ENCODE data around the gene HLA-DOB. TPM values are rescaled to one million over a fixed set of nuclear protein-coding genes. Genes with fewer than 3 reads are reported as not detected.

The HLA-DOB gene
- total and polyA plus RNA-seq, 5 experiments from 2014 or later, result 0.43 to 5.6 (median 2.3) TPM; not detected in 1

DNA sequence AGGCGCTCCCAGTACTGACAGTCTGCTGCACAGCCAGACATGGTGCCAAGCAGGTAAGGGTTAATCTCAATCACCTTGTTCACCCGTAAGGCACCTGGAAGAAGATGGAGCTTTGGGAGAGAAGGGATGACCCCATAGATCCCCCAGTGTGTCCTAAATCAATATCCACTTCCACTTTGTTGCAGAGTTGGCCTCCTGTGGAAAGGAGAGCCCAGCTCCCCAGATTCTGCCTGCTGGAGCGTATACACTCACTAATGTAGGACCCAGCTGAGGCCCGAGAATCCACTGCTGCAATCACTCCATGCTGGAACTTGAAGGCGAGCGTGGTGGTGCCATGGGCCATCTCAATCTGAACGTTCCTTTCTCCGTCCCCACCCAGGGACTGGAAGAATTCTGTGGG, 25.9 kb upstream of the HLA-DOB start:
- peak overlapping the region; percentile 92 to 100 (median 98) for H3K4me3 Mint-ChIP-seq
- ATAC-seq (no peak), DNase-seq (no peak)
- peaks cover 41 to 83% (median 72%) of the 10 kb centered on the region in 4 donors for H3K4me1 Mint-ChIP-seq
- peak overlapping the region; percentile 98 to 100 (median 100) for H3K27ac Mint-ChIP-seq
- peaks cover 31 to 64% (median 53%) of the 10 kb centered on the region in 3 donors for H3K36me3 Mint-ChIP-seq
- no peaks in the 10 kb centered on the region for H3K27me3 Mint-ChIP-seq
- POLR2A ChIA-PET, result interaction anchor here (0.5 to 10.6 kb wide), 7 partner anchors 8 to 647 kb away, joined by 3 to 743 read pairs (median 15); partner anchors contain the start of genes BRD2, HLA-DMA, PSMB9 and TAP1
- H3K9me3 Mint-ChIP-seq, result no peaks in the 10 kb centered on the region

- H3K9me3 Mint-ChIP-seq, result no peaks in the 10 kb centered on the region
- POLR2A ChIA-PET, result interaction anchor here (0.5 to 10.6 kb wide), 7 partner anchors 8 to 647 kb away, joined by 3 to 743 read pairs (median 15); partner anchors contain the start of genes BRD2, PSMB9 and TAP1
- H3K27ac Mint-ChIP-seq, result peak overlapping the region; percentile 71 to 100 (median 99)
- H3K4me1 Mint-ChIP-seq, result peaks cover 40 to 83% (median 72%) of the 10 kb centered on the region in 4 donors
- peaks cover 27 to 61% (median 48%) of the 10 kb centered on the region in 3 donors for H3K36me3 Mint-ChIP-seq
- DNase-seq, result no peak
- H3K27me3 Mint-ChIP-seq, result no peaks in the 10 kb centered on the region
- no peak for ATAC-seq
- peak overlapping the region; percentile 92 to 100 (median 98) for H3K4me3 Mint-ChIP-seq
Observed at GRCh38 chr6:32842021-32842650, 25.3 kb upstream of the HLA-DOB start.

DNA sequence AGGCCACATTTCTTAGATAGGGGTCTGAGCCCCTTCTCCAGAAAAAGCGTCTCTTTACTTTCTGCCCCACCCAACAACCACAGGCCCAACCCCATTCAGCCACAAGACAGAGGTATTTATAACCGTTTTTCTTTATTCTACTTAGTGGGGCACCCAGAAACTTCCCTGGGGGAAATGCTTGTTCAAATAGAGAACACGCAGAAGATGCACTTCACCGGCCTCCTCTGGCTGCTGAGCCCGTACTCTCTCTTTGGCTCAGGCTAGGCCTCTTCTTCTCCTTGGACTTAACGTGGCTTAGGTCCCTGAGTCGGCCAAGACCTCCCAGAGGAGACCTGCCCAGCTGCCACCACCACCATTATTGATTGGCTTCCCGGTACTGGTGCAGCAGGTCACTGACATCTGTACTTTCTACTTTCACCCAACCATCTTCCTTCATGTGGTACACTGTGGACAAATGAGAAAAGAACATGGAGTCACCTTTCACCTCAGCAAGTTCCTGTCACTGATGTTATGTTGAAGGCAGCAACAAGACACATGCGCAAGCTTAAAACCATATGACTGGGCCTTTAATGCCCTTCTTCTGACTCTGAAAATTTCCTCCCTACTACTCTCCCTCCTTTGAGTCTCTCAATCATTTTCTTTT, 23.9 kb upstream of the HLA-DOB start:
- Mint-ChIP-seq H3K4me3 (peak overlapping the region; percentile 41 to 99 (median 94)), H3K4me1 (peaks cover 46 to 83% (median 74%) of the 10 kb centered on the region in 4 donors), H3K36me3 (peaks cover 22 to 60% (median 34%) of the 10 kb centered on the region in 3 donors), H3K27me3 (no peaks in the 10 kb centered on the region), H3K27ac (peak overlapping the region; percentile 87 to 100 (median 98)), H3K9me3 (no peaks in the 10 kb centered on the region)
- DNase-seq, result peak in 6 of 10 donors; percentile 35 to 56 (median 41)
- POLR2A ChIA-PET, result interaction anchor here (0.6 to 10.6 kb wide), 6 partner anchors 10 to 569 kb away, joined by 3 to 743 read pairs (median 94); partner anchors contain the start of genes BRD2, PSMB9 and TAP1
- ATAC-seq, result no peak

- peaks cover 11 to 63% (median 25%) of the 10 kb centered on the region in 3 donors for H3K36me3 Mint-ChIP-seq
- H3K27ac Mint-ChIP-seq, result peak overlapping the region in 9 of 10 donors; percentile 89 to 100 (median 98)
- H3K9me3 Mint-ChIP-seq, result no peaks in the 10 kb centered on the region
- peak overlapping the region in 5 of 10 donors; percentile 24 to 99 (median 91) for H3K4me3 Mint-ChIP-seq
- H3K27me3 Mint-ChIP-seq, result no peaks in the 10 kb centered on the region
- DNase-seq (no peak), ATAC-seq (no peak)
- POLR2A ChIA-PET, result interaction anchor here (0.6 to 10.6 kb wide), 11 partner anchors 11 to 410 kb away, joined by 3 to 743 read pairs (median 11); partner anchors contain the start of genes BRD2, PSMB9 and TAP1
- peaks cover 48 to 85% (median 83%) of the 10 kb centered on the region in 4 donors for H3K4me1 Mint-ChIP-seq
Observed at GRCh38 chr6:32839356-32839755, 22.6 kb upstream of the HLA-DOB start.

DNA sequence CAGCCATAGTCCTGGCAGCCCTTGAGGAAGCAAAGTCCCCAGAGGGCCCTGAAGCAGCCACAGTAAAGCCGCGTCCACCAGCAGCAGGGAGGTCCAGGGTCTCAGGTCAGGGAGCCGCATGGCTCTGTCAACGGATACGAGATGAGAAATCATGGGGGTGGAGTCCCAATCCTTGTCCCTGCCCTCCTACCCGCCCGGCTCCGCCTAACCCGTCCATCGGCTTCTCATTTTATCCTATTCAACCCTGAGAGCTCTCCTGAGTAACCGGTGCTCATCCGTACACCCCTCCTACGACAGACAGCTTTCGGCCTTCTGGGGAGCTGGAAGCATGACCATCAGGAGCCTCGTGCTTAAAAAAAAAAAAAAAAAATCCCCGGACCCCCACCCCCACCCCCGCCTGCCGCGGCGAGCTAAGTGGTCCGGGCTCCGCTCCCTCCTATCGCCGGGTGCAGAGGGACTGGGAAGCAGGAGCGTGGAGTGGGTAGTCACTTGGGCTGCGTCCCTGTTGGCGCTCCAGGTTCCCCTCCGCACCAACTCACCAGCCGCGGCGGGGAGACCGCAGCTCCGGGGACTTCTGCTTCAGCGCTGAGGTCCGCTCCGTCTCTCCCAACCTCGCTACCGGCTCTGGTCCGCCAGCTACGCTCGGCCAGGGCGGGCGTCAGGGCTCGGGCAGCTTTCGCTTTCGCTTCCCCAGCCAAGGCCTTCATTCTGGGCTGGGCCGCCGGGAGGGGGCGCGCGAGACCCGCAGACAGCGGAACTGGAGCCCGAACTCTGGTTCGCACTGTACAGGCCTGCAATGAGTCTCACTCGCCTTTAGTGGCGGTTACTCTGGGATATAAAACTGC, 21.5 kb upstream of the HLA-DOB start, which contains the start of gene TAP2:
Gene TAP2 (minus strand): TSS at position 626 of the 845 bp plus-strand sequence. CDS start 506 bp downstream, at position 120.
- DNase-seq (peak; percentile 92 to 99 (median 97)), ATAC-seq (peak; percentile 87 to 93)
- Mint-ChIP-seq H3K4me1 (peaks cover 46 to 92% (median 89%) of the 10 kb centered on the region in 4 donors), H3K4me3 (peak within 1 kb of the TSS; percentile 75 to 99 (median 94)), H3K27ac (peak within 1 kb of the TSS; percentile 84 to 100 (median 98)), H3K9me3 (no peaks in the 10 kb centered on the region), H3K36me3 (peaks cover 13 to 71% (median 21%) of the 10 kb centered on the region in 3 donors), H3K27me3 (no peaks in the 10 kb centered on the region)
- POLR2A ChIA-PET, result interaction anchor here (0.6 to 10.6 kb wide), 21 partner anchors 8 to 1307 kb away, joined by 3 to 743 read pairs (median 5); partner anchors contain the start of genes BRD2, GRM4, HLA-DOB and PSMB9

- H3K4me1 Mint-ChIP-seq, result peaks cover 46 to 93% (median 89%) of the 10 kb centered on the region in 4 donors
- no peak for DNase-seq
- H3K27me3 Mint-ChIP-seq, result no peaks in the 10 kb centered on the region
- POLR2A ChIA-PET, result interaction anchor here (0.8 to 10.6 kb wide), 14 partner anchors 8 to 1297 kb away, joined by 3 to 743 read pairs (median 8); partner anchors contain the start of genes BRD2, HLA-DOB, PSMB9 and TAP1
- H3K9me3 Mint-ChIP-seq, result no peaks in the 10 kb centered on the region
- ATAC-seq, result no peak
- peak overlapping the region; percentile 84 to 100 (median 98) for H3K27ac Mint-ChIP-seq
- H3K36me3 Mint-ChIP-seq, result peaks cover 13 to 73% (median 23%) of the 10 kb centered on the region in 3 donors
- H3K4me3 Mint-ChIP-seq, result peak overlapping the region; percentile 75 to 98 (median 92)
Observed at GRCh38 chr6:32837651-32838113, 20.9 kb upstream of the HLA-DOB start.

GRCh38 chr6:32836873-32837272, 20.1 kb upstream of the HLA-DOB start:
- Mint-ChIP-seq H3K9me3 (no peaks in the 10 kb centered on the region), H3K27me3 (no peaks in the 10 kb centered on the region), H3K27ac (peak overlapping the region; percentile 83 to 100 (median 98)), H3K36me3 (peaks cover 8 to 73% (median 16%) of the 10 kb centered on the region in 3 donors), H3K4me3 (peak overlapping the region; percentile 75 to 98 (median 92)), H3K4me1 (peaks cover 42 to 91% (median 84%) of the 10 kb centered on the region in 4 donors)
- POLR2A ChIA-PET, result interaction anchor here (2.2 to 10.6 kb wide), 4 partner anchors 9 to 135 kb away, joined by 10 to 743 read pairs (median 250); partner anchors contain the start of genes BRD2, PSMB9 and TAP1
- DNase-seq, result no peak
- ATAC-seq, result no peak

DNA sequence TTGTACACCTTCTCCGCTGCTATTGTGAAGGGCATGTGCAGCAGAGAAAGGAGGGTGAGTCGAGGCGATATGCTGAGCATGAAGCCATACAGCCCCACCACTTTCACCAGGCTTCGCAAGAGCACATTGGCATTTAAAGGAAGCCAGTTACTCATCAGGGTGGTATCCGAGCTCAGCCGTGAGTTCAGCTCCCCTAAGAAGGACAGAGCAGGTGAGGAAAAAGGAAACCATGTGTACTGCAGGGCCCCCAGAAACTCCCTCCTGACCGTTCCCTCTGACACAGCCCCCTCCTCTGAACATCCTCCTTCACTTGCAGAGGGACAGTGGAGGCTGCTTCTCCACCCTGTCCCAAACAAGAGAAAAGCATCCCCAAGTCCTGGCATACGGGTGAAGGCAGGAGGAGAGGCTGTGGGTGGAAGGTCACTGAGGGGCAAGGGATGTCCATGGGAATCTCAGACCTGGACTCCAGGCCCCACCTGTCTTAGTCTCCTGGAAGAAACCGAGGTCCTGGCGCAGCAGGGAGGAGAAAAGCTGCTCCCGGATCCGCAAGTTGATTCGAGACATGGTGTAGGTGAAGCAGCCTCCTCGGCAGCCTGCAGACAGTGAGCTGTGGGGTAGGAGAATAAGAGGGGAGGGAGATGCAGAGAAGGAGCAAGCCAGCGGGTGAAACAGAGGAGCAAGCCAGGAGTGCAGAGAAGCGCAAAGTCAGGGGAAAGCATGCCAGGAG, 18.5 kb upstream of the HLA-DOB start:
- POLR2A ChIA-PET, result interaction anchor here (1.2 kb wide), 1 partner anchor 33 kb away, joined by 3 read pairs; no protein-coding TSS in a partner anchor
- peak overlapping the region in 7 of 10 donors; percentile 7 to 54 (median 12) for H3K4me3 Mint-ChIP-seq
- H3K27me3 Mint-ChIP-seq, result no peaks in the 10 kb centered on the region
- peak overlapping the region in 9 of 10 donors; percentile 15 to 100 (median 75) for H3K27ac Mint-ChIP-seq
- H3K36me3 Mint-ChIP-seq, result peaks cover 7 to 73% (median 20%) of the 10 kb centered on the region in 3 donors
- DNase-seq (no peak), ATAC-seq (no peak)
- H3K9me3 Mint-ChIP-seq, result no peaks in the 10 kb centered on the region
- H3K4me1 Mint-ChIP-seq, result peaks cover 38 to 82% (median 76%) of the 10 kb centered on the region in 4 donors

DNA sequence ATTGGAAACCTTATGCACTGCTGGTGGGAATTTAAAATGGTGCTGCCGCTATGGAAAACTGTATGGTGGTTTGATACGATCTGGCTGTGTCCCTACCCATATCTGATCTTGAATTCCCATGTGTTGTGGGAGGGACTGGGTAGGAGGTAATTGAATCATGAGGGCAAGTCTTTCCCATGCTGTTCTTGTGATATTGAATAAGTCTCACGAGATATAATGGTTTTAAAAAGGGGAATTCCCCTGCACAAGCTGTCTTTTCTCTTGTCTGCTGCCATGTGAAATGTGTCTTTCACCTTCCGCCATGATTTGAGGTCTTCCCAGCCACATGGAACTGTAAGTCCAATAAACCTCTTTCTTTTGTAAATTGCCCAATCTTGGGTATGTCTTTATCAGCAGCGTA, 16.9 kb upstream of the HLA-DOB start:
- Mint-ChIP-seq H3K27me3 (no peaks in the 10 kb centered on the region), H3K27ac (peak overlapping the region in 7 of 10 donors; percentile 13 to 75 (median 22)), H3K36me3 (peaks cover 7 to 86% (median 25%) of the 10 kb centered on the region in 3 donors), H3K9me3 (no peaks in the 10 kb centered on the region), H3K4me1 (peaks cover 35 to 79% (median 63%) of the 10 kb centered on the region in 4 donors), H3K4me3 (no peak overlapping the region)
- no peak for ATAC-seq
- DNase-seq, result no peak
- POLR2A ChIA-PET, result interaction anchor here (1.5 kb wide), 1 partner anchor 139 kb away, joined by 3 read pairs; no protein-coding TSS in a partner anchor

GRCh38 chr6:32832535-32832934, 15.7 kb upstream of the HLA-DOB start:
- Mint-ChIP-seq H3K9me3 (no peaks in the 10 kb centered on the region), H3K4me1 (peaks cover 37 to 75% (median 58%) of the 10 kb centered on the region in 4 donors), H3K27ac (peak overlapping the region in 6 of 10 donors; percentile 30 to 74 (median 52)), H3K27me3 (no peaks in the 10 kb centered on the region), H3K4me3 (no peak overlapping the region), H3K36me3 (peaks cover 7 to 95% (median 25%) of the 10 kb centered on the region in 3 donors)
- POLR2A ChIA-PET, result interaction anchor here (0.7 to 1.5 kb wide), 2 partner anchors 22 to 140 kb away, joined by 3 read pairs; partner anchors contain the start of gene PSMB9
- ATAC-seq (no peak), DNase-seq (no peak)

Measured in naive thymus-derived CD8-positive, alpha-beta T cell (primary cell).